Mesothelial cell of epicardium (in vitro differentiated cells): ENCODE data around the gene ZNF507. TPM values are rescaled to one million over a fixed set of nuclear protein-coding genes. Genes with fewer than 3 reads are reported as not detected.
A peak's percentile ranks its signal among the peaks of the same experiment; 100 is the strongest.

Experiments used
- DNase-seq, 2 experiments: peaks; one replicate each; pipeline ENCODE4 v3.0.0; 2021; ENCODE audit warnings: low spot score in 2 of 2; ENCODE audit not compliant: unreplicated experiment in 2 of 2
- H3K27ac Mint-ChIP-seq: 2 replicates; pipeline ENCODE4 v1.8.0; 2021; ENCODE audit warnings: mixed read lengths
- H3K27me3 Mint-ChIP-seq: 2 replicates; pipeline ENCODE4 v1.8.0; 2021; ENCODE audit warnings: low read depth, mixed read lengths
- H3K36me3 Mint-ChIP-seq: 2 replicates; pipeline ENCODE4 v1.8.0; 2021; ENCODE audit warnings: mixed read lengths
- H3K4me1 Mint-ChIP-seq: 2 replicates; pipeline ENCODE4 v1.8.0; 2021; ENCODE audit warnings: mixed read lengths
- H3K4me3 Mint-ChIP-seq: 2 replicates; pipeline ENCODE4 v1.8.0; 2021; ENCODE audit warnings: mild to moderate bottlenecking, moderate library complexity, mixed read lengths
- H3K9me3 Mint-ChIP-seq: 2 replicates; pipeline ENCODE4 v1.8.0; 2021; ENCODE audit warnings: mixed read lengths
- total RNA-seq: library from RNA; stranded (reverse); gene quantifications from 3 replicates; pipeline ENCODE4 v1.2.1, GENCODE V29; 2021
- TF ChIP-seq, protein P1 (sequence below): fragments of 200-600 bp; sonication (generic); IDR thresholded peaks from one replicate; pipeline ENCODE4 v1.5.0; 2021; ENCODE audit warnings: antibody characterized with exemption; ENCODE audit not compliant: unreplicated experiment

ZNF507 gene
- total RNA-seq, 1 donor from 2014 or later, result 33.6 TPM

DNA sequence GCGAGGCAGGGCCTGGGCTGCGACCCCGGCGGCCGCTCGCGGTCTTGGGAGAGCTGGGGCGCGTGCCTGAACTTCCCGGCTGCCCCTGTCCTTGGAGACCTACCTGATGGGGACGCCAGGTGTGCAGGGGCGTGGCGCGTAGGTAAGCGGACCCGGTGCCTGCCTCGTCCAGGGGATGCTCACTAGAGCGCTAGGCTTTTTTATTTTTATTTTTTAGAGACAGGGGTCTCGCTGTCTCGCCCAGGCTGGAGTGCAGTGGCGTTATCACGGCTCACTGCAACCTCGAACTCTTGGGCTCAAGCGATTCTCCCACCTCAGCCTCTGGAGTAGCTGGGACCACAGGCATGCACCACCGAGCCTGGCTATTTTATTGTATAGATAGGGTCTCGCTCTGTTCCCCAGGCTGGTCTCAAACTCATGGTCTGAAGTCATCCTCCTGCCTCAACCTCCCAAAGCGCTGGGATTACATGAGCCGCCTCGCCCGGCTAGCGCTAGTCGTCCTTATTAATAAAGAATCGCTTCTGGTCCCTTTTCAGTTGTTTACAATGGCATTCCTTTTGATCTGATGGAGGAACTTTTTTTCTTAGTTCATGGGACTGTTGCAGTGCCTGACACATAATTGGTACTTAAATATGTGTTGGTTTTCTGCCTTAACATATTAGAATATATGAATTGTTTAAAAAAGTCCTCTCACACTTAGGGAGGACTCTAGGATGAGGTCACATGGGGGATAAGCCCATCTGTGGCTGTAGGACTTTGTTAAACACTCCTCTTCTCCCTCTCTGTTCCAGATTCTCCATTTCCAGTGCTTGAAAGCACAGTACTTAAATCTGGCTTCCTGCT lies 61.0 kb downstream of the ZNF507 start:
- Mint-ChIP-seq H3K36me3 (peaks cover 23% of the 10 kb centered on the region), H3K27me3 (no peaks in the 10 kb centered on the region), H3K4me3 (peak overlapping the region; percentile 80), H3K27ac (peak overlapping the region; percentile 91), H3K4me1 (peaks cover 25% of the 10 kb centered on the region), H3K9me3 (no peaks in the 10 kb centered on the region)
- TF ChIP-seq, protein P1, sequence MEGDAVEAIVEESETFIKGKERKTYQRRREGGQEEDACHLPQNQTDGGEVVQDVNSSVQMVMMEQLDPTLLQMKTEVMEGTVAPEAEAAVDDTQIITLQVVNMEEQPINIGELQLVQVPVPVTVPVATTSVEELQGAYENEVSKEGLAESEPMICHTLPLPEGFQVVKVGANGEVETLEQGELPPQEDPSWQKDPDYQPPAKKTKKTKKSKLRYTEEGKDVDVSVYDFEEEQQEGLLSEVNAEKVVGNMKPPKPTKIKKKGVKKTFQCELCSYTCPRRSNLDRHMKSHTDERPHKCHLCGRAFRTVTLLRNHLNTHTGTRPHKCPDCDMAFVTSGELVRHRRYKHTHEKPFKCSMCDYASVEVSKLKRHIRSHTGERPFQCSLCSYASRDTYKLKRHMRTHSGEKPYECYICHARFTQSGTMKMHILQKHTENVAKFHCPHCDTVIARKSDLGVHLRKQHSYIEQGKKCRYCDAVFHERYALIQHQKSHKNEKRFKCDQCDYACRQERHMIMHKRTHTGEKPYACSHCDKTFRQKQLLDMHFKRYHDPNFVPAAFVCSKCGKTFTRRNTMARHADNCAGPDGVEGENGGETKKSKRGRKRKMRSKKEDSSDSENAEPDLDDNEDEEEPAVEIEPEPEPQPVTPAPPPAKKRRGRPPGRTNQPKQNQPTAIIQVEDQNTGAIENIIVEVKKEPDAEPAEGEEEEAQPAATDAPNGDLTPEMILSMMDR, result no peak
- no peak for DNase-seq

DNA sequence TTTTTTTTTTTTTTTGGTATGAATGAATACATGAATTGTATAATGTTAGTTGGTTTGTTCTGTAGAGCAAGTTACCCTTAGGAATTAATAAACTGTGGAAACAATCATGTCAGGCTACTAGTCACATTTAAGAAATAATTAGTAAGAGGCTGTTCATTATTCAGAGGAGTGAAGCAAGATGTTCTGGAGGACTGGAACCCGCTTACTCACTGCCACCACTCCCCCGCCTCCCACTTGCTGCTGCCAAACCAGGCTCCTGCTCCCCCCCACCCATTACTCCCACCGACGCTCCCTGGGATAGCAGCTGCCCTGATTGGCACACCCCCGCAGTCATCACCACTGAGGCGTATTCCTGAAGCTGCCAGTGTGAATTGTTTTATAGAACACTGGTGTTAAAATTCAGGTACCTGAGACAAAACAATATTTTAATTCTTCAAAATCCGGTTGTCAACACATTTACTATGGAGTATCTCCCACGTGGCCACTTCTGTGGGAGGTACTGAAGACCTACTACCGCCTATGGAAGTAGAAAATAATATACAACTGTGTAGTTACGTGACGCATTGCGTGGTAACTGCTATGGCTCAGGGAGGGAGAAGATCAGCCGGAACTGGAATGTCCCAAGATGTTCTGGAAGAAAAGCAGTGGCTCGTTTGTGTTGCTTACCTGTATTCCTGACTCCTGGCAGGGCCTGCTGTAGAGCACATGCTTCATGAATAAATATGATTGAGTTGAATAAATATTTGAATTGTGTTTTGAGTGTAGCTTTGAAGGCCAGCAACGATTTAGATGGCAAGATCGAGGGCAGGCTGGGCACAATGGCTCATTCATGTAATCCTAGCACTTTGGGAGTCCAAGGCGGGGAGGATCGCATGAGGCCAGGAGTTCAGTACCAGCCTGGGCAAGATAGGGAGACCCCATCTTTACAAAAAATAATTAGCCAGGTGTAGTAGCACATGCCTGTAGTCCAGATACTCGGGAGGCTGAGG lies 61.9 kb downstream of the ZNF507 start:
- Mint-ChIP-seq H3K27ac (peak overlapping the region; percentile 91), H3K9me3 (no peaks in the 10 kb centered on the region)

DNA sequence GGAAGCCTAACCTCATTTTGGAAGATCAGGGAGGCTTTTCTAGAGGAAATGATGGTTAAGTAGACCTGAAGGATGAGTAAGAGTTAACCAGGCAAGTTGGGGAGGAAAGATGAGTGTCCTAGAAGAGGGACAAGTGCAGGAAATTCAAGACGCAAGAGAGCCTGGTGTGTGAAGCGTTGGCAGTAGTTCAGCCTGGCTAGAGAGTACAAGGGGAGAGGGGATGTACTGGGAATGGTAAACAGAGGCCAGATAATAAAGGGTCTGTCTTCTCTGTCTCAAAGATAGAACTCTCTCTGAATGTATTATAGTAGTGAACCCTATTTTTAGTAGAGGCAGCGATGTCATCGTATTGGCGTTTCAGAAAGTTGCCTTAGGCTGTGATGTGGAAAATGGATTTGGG lies 69.8 kb downstream of the ZNF507 start:
- H3K4me3 Mint-ChIP-seq, result no peak overlapping the region
- H3K27me3 Mint-ChIP-seq, result no peaks in the 10 kb centered on the region
- no peaks in the 10 kb centered on the region for H3K4me1 Mint-ChIP-seq
- no peak for DNase-seq
- no peaks in the 10 kb centered on the region for H3K9me3 Mint-ChIP-seq
- peaks cover 47% of the 10 kb centered on the region for H3K36me3 Mint-ChIP-seq
- no peak overlapping the region for H3K27ac Mint-ChIP-seq
- TF ChIP-seq, protein P1, result no peak

More for the DNA sequence above, 61.9 kb downstream of the ZNF507 start:
- Mint-ChIP-seq H3K36me3 (peaks cover 28% of the 10 kb centered on the region), H3K4me1 (peaks cover 25% of the 10 kb centered on the region), H3K4me3 (peak overlapping the region; percentile 80), H3K27me3 (no peaks in the 10 kb centered on the region)
- DNase-seq, result no peak
- TF ChIP-seq, protein P1, result no peak

DNA sequence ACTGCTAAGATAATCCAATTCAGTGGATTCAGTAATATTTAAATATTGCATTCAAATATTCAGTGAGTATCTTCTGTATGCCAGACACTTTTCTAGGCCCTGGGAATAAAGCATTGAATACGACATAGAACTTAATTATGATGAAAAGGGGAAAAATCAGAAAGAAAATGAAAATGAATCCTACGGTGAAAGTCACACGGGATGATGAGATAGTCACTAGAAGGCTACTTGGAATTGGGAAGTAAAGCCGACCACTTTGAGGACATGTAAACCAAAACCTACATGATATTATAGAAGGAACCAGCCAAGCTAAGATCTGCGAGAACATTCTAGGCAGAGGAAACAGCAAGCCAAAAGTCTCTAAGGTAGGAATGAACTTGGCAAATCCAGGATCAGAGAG lies 70.3 kb downstream of the ZNF507 start:
- Mint-ChIP-seq H3K36me3 (peaks cover 48% of the 10 kb centered on the region), H3K4me1 (no peaks in the 10 kb centered on the region), H3K27me3 (no peaks in the 10 kb centered on the region), H3K4me3 (no peak overlapping the region), H3K27ac (no peak overlapping the region), H3K9me3 (no peaks in the 10 kb centered on the region)
- TF ChIP-seq, protein P1, result no peak
- DNase-seq, result no peak

DNA sequence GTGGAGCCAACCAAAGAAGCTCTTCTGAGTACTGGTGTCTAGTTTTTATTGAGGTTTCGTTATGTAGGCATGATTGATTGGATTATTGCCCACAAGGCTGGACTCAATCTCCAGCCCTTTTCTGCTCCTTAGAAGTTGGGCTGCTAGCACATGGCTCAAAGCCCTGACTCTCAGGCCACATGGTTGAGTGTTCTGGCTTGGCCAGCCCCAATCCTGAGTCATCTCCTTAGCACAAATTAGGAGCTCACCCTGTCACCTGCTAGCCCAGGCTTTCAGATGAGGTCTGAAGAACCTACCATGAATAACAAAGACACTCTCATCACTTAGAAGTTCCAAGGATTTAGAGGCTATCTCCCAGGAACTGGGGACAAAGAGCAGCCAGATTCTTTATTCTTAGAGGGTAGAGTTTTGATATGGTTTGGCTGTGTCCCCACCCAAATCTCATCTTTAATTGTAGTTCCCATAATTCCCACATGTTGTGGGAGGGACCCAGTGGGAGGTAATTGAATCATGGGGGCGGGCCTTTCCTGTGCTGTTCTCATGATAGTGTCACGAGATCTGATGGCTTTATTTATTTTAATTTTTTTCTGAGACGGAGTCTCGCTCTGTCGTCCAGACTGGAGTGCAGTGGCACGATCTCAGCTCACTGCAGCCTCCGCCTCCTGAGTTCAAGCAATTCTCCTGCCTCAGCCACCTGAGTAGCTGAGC lies 71.5 kb downstream of the ZNF507 start:
- H3K27ac Mint-ChIP-seq, result no peak overlapping the region
- peaks cover 41% of the 10 kb centered on the region for H3K36me3 Mint-ChIP-seq
- peaks cover 4% of the 10 kb centered on the region for H3K4me1 Mint-ChIP-seq
- DNase-seq, result no peak
- H3K4me3 Mint-ChIP-seq, result no peak overlapping the region
- TF ChIP-seq, protein P1, result no peak
- no peaks in the 10 kb centered on the region for H3K9me3 Mint-ChIP-seq
- no peaks in the 10 kb centered on the region for H3K27me3 Mint-ChIP-seq
